ENCODE data around the gene GINS2. TPM values are rescaled to one million over a fixed set of nuclear protein-coding genes. Genes with fewer than 3 reads are reported as not detected.
A peak's percentile ranks its signal among the peaks of the same experiment; 100 is the strongest.

GINS2 gene
- total and polyA plus RNA-seq, 11 donors: 0.15 to 4.2 (median 0.53) TPM; not detected in 1

- Histone ChIP-seq H3K27me3 (no peaks in the 10 kb centered on the region), H3K4me3 (no peak overlapping the region), H3K4me1 (peaks cover 0 to 67% (median 19%) of the 10 kb centered on the region in 12 donors), H3K27ac (peak overlapping the region in 1 of 12 donors; percentile 5), H3K36me3 (peaks cover 0 to 16% (median 0%) of the 10 kb centered on the region in 9 donors), H3K9me3 (no peaks in the 10 kb centered on the region)
- TF ChIP-seq POLR2A (IDR thresholded peaks at IDR 0.05) (no peak), CTCF (IDR thresholded peaks at IDR 0.05) (no peak)
- intact Hi-C loops (cut with DNase I): no loop called here
- no peak for ATAC-seq
- 90 to 92% (median 92%) methylated on average over 25 to 27 of the region's 27 CpGs for WGBS, 4 donors
- no peak for DNase-seq
Observed at GRCh38 chr16:85636234-85636812, 52.4 kb downstream of the GINS2 start.

GRCh38 chr16:85635545-85636140 is 53.1 kb downstream of the GINS2 start:
- Histone ChIP-seq H3K4me3 (no peak overlapping the region), H3K36me3 (peaks cover 0 to 16% (median 0%) of the 10 kb centered on the region in 9 donors), H3K4me1 (peaks cover 0 to 69% (median 19%) of the 10 kb centered on the region in 12 donors), H3K27ac (no peak overlapping the region), H3K27me3 (no peaks in the 10 kb centered on the region), H3K9me3 (no peaks in the 10 kb centered on the region)
- 76 to 91% (median 84%) methylated on average over 15 to 26 of the region's 26 CpGs for WGBS, 4 donors
- ATAC-seq (no peak), DNase-seq (no peak)
- TF ChIP-seq POLR2A (IDR thresholded peaks at IDR 0.05): no peak
- TF ChIP-seq CTCF (IDR thresholded peaks at IDR 0.05): no peak
- intact Hi-C loops (cut with DNase I): no loop called here

- intact Hi-C loops (cut with DNase I): no loop called here
- peaks cover 0 to 69% (median 19%) of the 10 kb centered on the region in 12 donors for H3K4me1 ChIP-seq
- DNase-seq: no peak
- TF ChIP-seq CTCF (IDR thresholded peaks at IDR 0.05) (no peak), POLR2A (IDR thresholded peaks at IDR 0.05) (no peak)
- peaks cover 0 to 4% (median 0%) of the 10 kb centered on the region in 12 donors for H3K9me3 ChIP-seq
- H3K4me3 ChIP-seq: no peak overlapping the region
- ATAC-seq: no peak
- no peak overlapping the region for H3K27ac ChIP-seq
- peaks cover 0 to 16% (median 0%) of the 10 kb centered on the region in 9 donors for H3K36me3 ChIP-seq
- 86% methylated on average over 17 to 24 of the region's 24 CpGs for WGBS, 4 donors
- no peaks in the 10 kb centered on the region for H3K27me3 ChIP-seq
Observed at GRCh38 chr16:85634747-85635544, 53.8 kb downstream of the GINS2 start.

- peaks cover 0 to 66% (median 17%) of the 10 kb centered on the region in 12 donors for H3K4me1 ChIP-seq
- no peaks in the 10 kb centered on the region for H3K27me3 ChIP-seq
- intact Hi-C loops (cut with DNase I): no loop called here
- DNase-seq: no peak
- TF ChIP-seq CTCF (IDR thresholded peaks at IDR 0.05): no peak
- TF ChIP-seq POLR2A (IDR thresholded peaks at IDR 0.05): no peak
- H3K9me3 ChIP-seq: peaks cover 0 to 12% (median 1%) of the 10 kb centered on the region in 12 donors
- H3K36me3 ChIP-seq: peaks cover 0 to 16% (median 0%) of the 10 kb centered on the region in 9 donors
- no peak for ATAC-seq
- no peak overlapping the region for H3K27ac ChIP-seq
- WGBS, 4 donors: 93 to 96% (median 94%) methylated on average over 33 to 35 of the region's 35 CpGs
- no peak overlapping the region for H3K4me3 ChIP-seq
Observed at GRCh38 chr16:85633888-85634287, 54.9 kb downstream of the GINS2 start.
